Body of pancreas (tissue), 4 donors: ENCODE results near the gene RIMBP3C.

Experiments used
- POLR2A ChIP-seq, 3 donors: fragments of 450-650 bp; IDR thresholded peaks; one replicate each; pipeline ENCODE4 v1.6.1; 2016; ENCODE audit warnings: antibody characterized with exemption in 3 of 3, mild to moderate bottlenecking in 2 of 3
- TF ChIP-seq, protein P1 (sequence below), 7 experiments: fragments of 450-650 bp in 4 of 7; fragments of 200-600 bp in 3 of 7; sonication (generic) in 3 of 7; IDR thresholded peaks; one replicate each; pipeline ENCODE4 v1.5.1; 2016 to 2019; ENCODE audit warnings: antibody characterized with exemption in 7 of 7

DNA sequence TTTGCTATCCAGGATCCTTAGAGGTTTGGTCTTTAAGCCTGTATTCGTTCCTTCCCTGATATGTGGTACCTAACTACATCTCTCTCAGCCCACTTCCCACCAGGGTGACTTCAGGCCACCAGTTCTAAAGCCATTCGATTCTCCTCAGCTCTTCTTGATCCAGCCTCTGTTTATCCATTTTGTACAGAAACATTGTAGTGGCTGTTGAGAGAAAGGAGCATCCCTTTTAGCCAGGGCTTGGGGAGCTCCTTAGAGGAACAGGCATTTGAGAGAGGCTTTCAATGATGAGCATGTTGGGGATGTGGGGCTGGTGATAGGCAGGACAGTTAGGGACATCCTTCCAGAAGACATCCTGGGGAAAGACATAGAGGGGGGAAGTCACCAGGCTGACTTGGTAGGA lies 34.1 kb upstream of the RIMBP3C start:
- TF ChIP-seq, protein P1, sequence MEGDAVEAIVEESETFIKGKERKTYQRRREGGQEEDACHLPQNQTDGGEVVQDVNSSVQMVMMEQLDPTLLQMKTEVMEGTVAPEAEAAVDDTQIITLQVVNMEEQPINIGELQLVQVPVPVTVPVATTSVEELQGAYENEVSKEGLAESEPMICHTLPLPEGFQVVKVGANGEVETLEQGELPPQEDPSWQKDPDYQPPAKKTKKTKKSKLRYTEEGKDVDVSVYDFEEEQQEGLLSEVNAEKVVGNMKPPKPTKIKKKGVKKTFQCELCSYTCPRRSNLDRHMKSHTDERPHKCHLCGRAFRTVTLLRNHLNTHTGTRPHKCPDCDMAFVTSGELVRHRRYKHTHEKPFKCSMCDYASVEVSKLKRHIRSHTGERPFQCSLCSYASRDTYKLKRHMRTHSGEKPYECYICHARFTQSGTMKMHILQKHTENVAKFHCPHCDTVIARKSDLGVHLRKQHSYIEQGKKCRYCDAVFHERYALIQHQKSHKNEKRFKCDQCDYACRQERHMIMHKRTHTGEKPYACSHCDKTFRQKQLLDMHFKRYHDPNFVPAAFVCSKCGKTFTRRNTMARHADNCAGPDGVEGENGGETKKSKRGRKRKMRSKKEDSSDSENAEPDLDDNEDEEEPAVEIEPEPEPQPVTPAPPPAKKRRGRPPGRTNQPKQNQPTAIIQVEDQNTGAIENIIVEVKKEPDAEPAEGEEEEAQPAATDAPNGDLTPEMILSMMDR (IDR thresholded peaks at IDR 0.05): no peak
- TF ChIP-seq POLR2A (IDR thresholded peaks at IDR 0.05): no peak
